Right lobe of liver (tissue), 6 donors: ENCODE results near the gene SLCO2A1. TPM values are rescaled to one million over a fixed set of nuclear protein-coding genes. Genes with fewer than 3 reads are reported as not detected.

ENCODE experiments used
- ATAC-seq, 4 donors: fragments of 200-7000 bp; cut with Tn5 transposase; one replicate each; pipeline ENCODE4 v1.9.1; 2020; ENCODE audit warnings: mild to moderate bottlenecking in 4 of 4, moderate library complexity in 4 of 4
- DNase-seq, 3 donors: peaks; one replicate each; pipeline ENCODE4 v3.0.0-alpha.2; 2020
- H3K27ac ChIP-seq, 3 donors: fragments of 200-600 bp; one replicate each; pipeline ENCODE4 v1.8.0; 2022
- H3K27me3 ChIP-seq, 2 donors: fragments of 200-600 bp; one replicate each; pipeline ENCODE4 v1.8.0; 2022
- H3K36me3 ChIP-seq, 4 donors: fragments of 200-600 bp; sonication (generic) in 1 of 4; one replicate each; pipeline versions ENCODE4 v1.5.1 to v1.8.0; 2017 to 2022; ENCODE audit warnings: control low read depth in 1 of 4
- H3K4me1 ChIP-seq, 4 donors: fragments of 200-600 bp; sonication (generic) in 1 of 4; one replicate each; pipeline versions ENCODE4 v1.5.1 to v1.8.0; 2017 to 2022; ENCODE audit warnings: control low read depth in 1 of 4
- H3K4me3 ChIP-seq, 3 donors: fragments of 200-600 bp; one replicate each; pipeline ENCODE4 v1.8.0; 2022
- H3K9me3 ChIP-seq, 4 donors: fragments of 200-600 bp; sonication (generic) in 1 of 4; one replicate each; pipeline versions ENCODE4 v1.5.1 to v1.8.0; 2017 to 2022; ENCODE audit warnings: control low read depth in 1 of 4
- CTCF ChIP-seq, 4 donors: fragments of 200-600 bp in 3 of 4; fragments of 450-650 bp in 1 of 4; IDR thresholded peaks; one replicate each; pipeline versions ENCODE4 v1.5.1 to v1.8.0; 2016 to 2022; ENCODE audit warnings: antibody characterized with exemption in 4 of 4, mild to moderate bottlenecking in 2 of 4
- POLR2A ChIP-seq: fragments of 450-650 bp; IDR thresholded peaks from one replicate; pipeline ENCODE4 v1.6.1; 2017; ENCODE audit warnings: antibody characterized with exemption, mild to moderate bottlenecking
- WGBS: methylation state at CpG from one replicate; pipeline ENCODE4 v1.1.6; 2018; ENCODE audit warnings: low coverage, low lambda C conversion rate; ENCODE audit not compliant: insufficient coverage; ENCODE audit errors: missing lambda C conversion rate; 5-methylcytosine and 5-hydroxymethylcytosine counted together
- intact Hi-C, 2 donors: fragments of 100-400 bp; cut with DNase I; formaldehyde crosslinking; loops; one replicate each; pipeline versions ENCODE4 v1.11.2 to v1.14.1; 2022
- total RNA-seq, 6 experiments: library from RNA; depleted of rRNA in 2 of 6; stranded (reverse); fragments of >200 nt in 2 of 6; fragmentation: NEBNext Ultra II Directional in 3 of 6; extraction: Animal tissue kit (Norgen Biotek cat#: 25700) in 3 of 6; gene quantifications; one replicate each; pipeline versions ENCODE4 v1.1.0 to v1.2.4, GENCODE V29; 2016 to 2023
- donor health status: DM: no; HTN: yes; CAD: no.
- donor health status: DM: no; HTN: no; CAD: no.
- donor health status: DM: no; HTN: no; CAD: no.
- donor health status: DM: no; HTN: yes; CAD: no.
- donor health status: DM: no; HTN: yes; CAD: no.

The SLCO2A1 gene
- total RNA-seq, 6 experiments from 2014 or later: 0.71 to 4.4 (median 1.5) TPM

- Histone ChIP-seq H3K9me3 (no peaks in the 10 kb centered on the region), H3K4me1 (no peaks in the 10 kb centered on the region), H3K27ac (no peak overlapping the region), H3K36me3 (no peaks in the 10 kb centered on the region), H3K27me3 (no peaks in the 10 kb centered on the region), H3K4me3 (no peak overlapping the region)
- intact Hi-C loops: no loop called here
- DNase-seq (no peak), ATAC-seq (no peak)
- WGBS: 43% methylated on average over 2 of the region's 4 CpGs
- no peak for TF ChIP-seq POLR2A
- TF ChIP-seq CTCF (IDR thresholded peaks at IDR 0.05): no peak
These were observed 63.8 kb downstream of the SLCO2A1 start for GRCh38 chr3:133965906-133966305.

GRCh38 chr3:133965013-133965570 lies 64.6 kb downstream of the SLCO2A1 start:
- Histone ChIP-seq H3K27ac (no peak overlapping the region), H3K9me3 (no peaks in the 10 kb centered on the region), H3K4me3 (no peak overlapping the region), H3K27me3 (no peaks in the 10 kb centered on the region), H3K4me1 (no peaks in the 10 kb centered on the region), H3K36me3 (no peaks in the 10 kb centered on the region)
- WGBS: 65% methylated on average over 12 of the region's 12 CpGs
- ATAC-seq (no peak), DNase-seq (no peak)
- intact Hi-C loops: no loop called here
- no peak for TF ChIP-seq CTCF (IDR thresholded peaks at IDR 0.05)
- no peak for TF ChIP-seq POLR2A

GRCh38 chr3:133964547-133964946 lies 65.2 kb downstream of the SLCO2A1 start:
- DNase-seq (no peak), ATAC-seq (no peak)
- TF ChIP-seq CTCF (IDR thresholded peaks at IDR 0.05): no peak
- TF ChIP-seq POLR2A: no peak
- no peak overlapping the region for H3K4me3 ChIP-seq
- no peak overlapping the region for H3K27ac ChIP-seq
- intact Hi-C loops: no loop called here
- WGBS: 83% methylated on average over 2 of the region's 3 CpGs
- H3K27me3 ChIP-seq: no peaks in the 10 kb centered on the region
- no peaks in the 10 kb centered on the region for H3K9me3 ChIP-seq
- H3K4me1 ChIP-seq: no peaks in the 10 kb centered on the region
- H3K36me3 ChIP-seq: no peaks in the 10 kb centered on the region

GRCh38 chr3:133963657-133964396 lies 65.9 kb downstream of the SLCO2A1 start:
- no peak for DNase-seq
- no peak for ATAC-seq
- no peaks in the 10 kb centered on the region for H3K36me3 ChIP-seq
- no peaks in the 10 kb centered on the region for H3K4me1 ChIP-seq
- intact Hi-C loops: no loop called here
- H3K27me3 ChIP-seq: no peaks in the 10 kb centered on the region
- no peak overlapping the region for H3K27ac ChIP-seq
- 82% methylated on average over 7 of the region's 7 CpGs for WGBS
- no peaks in the 10 kb centered on the region for H3K9me3 ChIP-seq
- TF ChIP-seq CTCF (IDR thresholded peaks at IDR 0.05): no peak
- no peak for TF ChIP-seq POLR2A
- no peak overlapping the region for H3K4me3 ChIP-seq
